Cardiac fibroblast (primary cell): ENCODE data around the gene SLC22A31.
"Not testable (repeated sequence)": the region's sequence is repeated elsewhere in the genome, so short reads cannot be mapped to it uniquely, and the experiment has no call there.

Source experiments
- DNase-seq, 2 donors: peaks; one replicate each; pipeline versions ENCODE4 v3.0.0 to v3.0.0-alpha.2; 2010; ENCODE audit warnings: low read depth in 2 of 2
- H3K4me3 ChIP-seq, 2 donors: replicated peaks in 1 of 2; 1 replicate in 1 of 2; 2 replicates in 1 of 2; pipeline ENCODE4 v1.5.1; 2011; ENCODE audit warnings: low read depth in 2 of 2, low read length in 2 of 2, mild to moderate bottlenecking in 2 of 2, moderate library complexity in 1 of 2
- CTCF ChIP-seq: IDR thresholded peaks from one replicate; pipeline ENCODE4 v1.5.1; 2011; ENCODE audit warnings: low read depth, mild to moderate bottlenecking, low read length, inconsistent platforms

SLC22A31 gene

GRCh38 chr16:89166696-89167424 lies 33.5 kb downstream of the SLC22A31 start:
- no peak for TF ChIP-seq CTCF
- H3K4me3 ChIP-seq: no peak overlapping the region
- DNase-seq: peak in 1 of 2 donors; percentile 25

- DNase-seq, H3K4me3 ChIP-seq: not testable (repeated sequence)
Measured at GRCh38 chr16:89165681-89165979, 34.7 kb downstream of the SLC22A31 start.

GRCh38 chr16:89164847-89165680 lies 35.3 kb downstream of the SLC22A31 start:
- no peak for DNase-seq
- TF ChIP-seq CTCF: no peak
- no peak overlapping the region for H3K4me3 ChIP-seq

- no peak for TF ChIP-seq CTCF
- DNase-seq: no peak
- H3K4me3 ChIP-seq: no peak overlapping the region
Measured at GRCh38 chr16:89164436-89164835, 35.9 kb downstream of the SLC22A31 start.

GRCh38 chr16:89163297-89163696 lies 37.0 kb downstream of the SLC22A31 start:
- TF ChIP-seq CTCF: no peak
- DNase-seq: no peak
- H3K4me3 ChIP-seq: no peak overlapping the region

GRCh38 chr16:89161763-89162713 lies 38.3 kb downstream of the SLC22A31 start:
- no peak overlapping the region for H3K4me3 ChIP-seq
- no peak for DNase-seq
- TF ChIP-seq CTCF: no peak
